Right cardiac atrium (tissue), 5 donors: ENCODE measurements around the gene CPPED1. TPM values are rescaled to one million over a fixed set of nuclear protein-coding genes. Genes with fewer than 3 reads are reported as not detected.

Experiments
- ATAC-seq, 2 donors: fragments of 200-7000 bp; cut with Tn5 transposase; one replicate each; pipeline versions ENCODE4 v1.8.0 to v1.9.1; 2020; ENCODE audit warnings: moderate library complexity in 2 of 2, mild to moderate bottlenecking in 1 of 2
- DNase-seq, 3 donors: peaks; one replicate each; pipeline ENCODE4 v3.0.0-alpha.2; 2020
- H3K27ac ChIP-seq: one replicate; pipeline ENCODE4 v1.5.1; 2013; ENCODE audit warnings: mild to moderate bottlenecking, low read length, control low read depth, moderate library complexity
- H3K27me3 ChIP-seq: one replicate; pipeline ENCODE4 v1.6.1; 2013; ENCODE audit not compliant: control insufficient read depth, insufficient read depth
- H3K4me1 ChIP-seq: one replicate; pipeline ENCODE4 v1.6.1; 2013; ENCODE audit warnings: low read length; ENCODE audit not compliant: control insufficient read depth, insufficient read depth
- H3K4me3 ChIP-seq: one replicate; pipeline ENCODE4 v1.5.1; 2013; ENCODE audit warnings: low read length, control low read depth
- H3K9me3 ChIP-seq: one replicate; pipeline ENCODE4 v1.6.1; 2013; ENCODE audit warnings: low read length; ENCODE audit not compliant: control insufficient read depth
- WGBS: extraction: QIAGEN DNeasy Blood & Tissue Kit; methylation state at CpG from one replicate; pipeline ENCODE4 v1.1.7; 2013; 5-methylcytosine and 5-hydroxymethylcytosine counted together
- intact Hi-C, 4 donors: fragments of 100-400 bp; cut with DNase I; formaldehyde crosslinking; loops; one replicate each; pipeline versions ENCODE4 v1.11.0 to v1.14.0; 2022 to 2023
- polyA plus RNA-seq: library from polyadenylated mRNA; stranded (reverse); fragments of 200-250 nt; gene quantifications from one replicate; pipeline ENCODE4 v1.2.3, GENCODE V29; 2013
- total RNA-seq, 4 donors: library from RNA; stranded (reverse); fragmentation: NEBNext Ultra II Directional; extraction: Animal tissue kit (Norgen Biotek cat#: 25700); gene quantifications; one replicate each; pipeline ENCODE4 v1.2.1, GENCODE V29; 2021
- donor health status: healthy with polysubstance abuse.
- donor health status: DM: no; HTN: yes; CAD: no.
- donor health status: DM: no; HTN: no; CAD: no.
- donor health status: DM: no; HTN: yes; CAD: no; lungs with severe emphysema.
- donor health status: DM: yes; HTN: yes; CAD: no.

The CPPED1 gene
- total and polyA plus RNA-seq, 5 donors: 6.5 to 13.0 (median 11.7) TPM

DNA sequence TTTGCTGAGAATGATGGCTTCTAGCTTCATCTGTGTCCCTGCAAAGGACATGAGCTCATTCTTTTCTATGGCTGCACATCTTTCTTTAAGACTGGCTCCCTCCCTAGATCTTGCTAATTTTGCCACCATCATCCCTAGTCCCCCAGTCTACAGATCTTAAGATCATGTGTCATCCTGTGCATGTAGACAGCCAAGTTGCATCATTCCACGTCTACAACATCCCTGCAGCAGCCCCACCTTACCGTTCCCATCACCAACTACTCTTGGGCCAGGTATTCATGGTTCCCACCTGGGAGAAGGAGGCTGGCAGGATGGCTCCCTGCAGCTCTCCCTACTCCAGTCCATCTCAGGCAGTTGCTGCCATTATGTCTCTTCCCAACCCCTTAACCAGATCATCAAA is 12.3 kb downstream of the CPPED1 start:
- 69% methylated on average over 2 of the region's 2 CpGs for WGBS
- Histone ChIP-seq H3K4me3 (no peak overlapping the region), H3K9me3 (no peaks in the 10 kb centered on the region), H3K27me3 (no peaks in the 10 kb centered on the region), H3K27ac (no peak overlapping the region), H3K4me1 (no peaks in the 10 kb centered on the region)
- no peak for DNase-seq
- intact Hi-C loops: no loop called here
- no peak for ATAC-seq

DNA sequence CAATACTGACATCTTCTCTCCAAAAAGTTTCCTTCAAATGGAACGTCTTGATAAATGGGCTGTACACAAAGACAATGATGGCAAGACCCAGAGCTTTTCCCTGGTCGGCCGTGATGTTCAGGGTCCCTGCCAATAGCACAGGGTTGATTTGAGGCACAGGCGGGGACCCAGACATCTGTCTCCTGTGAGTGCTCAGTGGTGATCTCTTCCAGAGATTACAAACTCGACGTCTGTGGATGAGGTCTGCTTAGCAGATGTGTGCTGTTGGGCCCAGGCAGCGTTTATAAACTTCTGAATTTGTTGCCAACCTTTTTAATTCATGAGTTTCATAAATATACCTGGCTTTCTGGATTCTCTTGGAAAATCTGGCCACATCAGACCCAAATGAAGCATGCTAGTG is 14.9 kb downstream of the CPPED1 start:
- intact Hi-C loops: no loop called here
- Histone ChIP-seq H3K27me3 (no peaks in the 10 kb centered on the region), H3K27ac (no peak overlapping the region), H3K9me3 (peaks cover 2% of the 10 kb centered on the region), H3K4me3 (no peak overlapping the region), H3K4me1 (no peaks in the 10 kb centered on the region)
- ATAC-seq (no peak), DNase-seq (no peak)
- 72% methylated on average over 7 of the region's 7 CpGs for WGBS

DNA sequence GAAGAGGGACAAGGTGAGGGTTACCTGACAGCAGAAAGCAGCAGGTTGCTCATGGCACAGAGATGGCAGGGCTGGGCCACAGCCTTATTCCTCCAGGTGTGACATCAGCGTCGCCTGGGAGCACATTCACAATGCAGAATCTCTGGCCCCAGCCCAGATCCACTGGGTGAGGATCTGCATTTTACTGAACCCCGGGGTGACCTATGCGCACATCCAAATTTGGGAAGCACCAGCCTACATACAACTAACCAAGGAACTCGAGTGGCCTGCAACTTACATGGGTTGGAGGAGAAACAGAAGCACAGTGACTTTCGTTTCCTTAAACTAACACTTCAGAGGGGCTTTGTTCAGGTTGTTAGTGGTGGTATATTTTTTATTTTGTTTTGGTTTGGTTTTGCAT is 17.6 kb downstream of the CPPED1 start:
- Histone ChIP-seq H3K4me1 (no peaks in the 10 kb centered on the region), H3K9me3 (peaks cover 2% of the 10 kb centered on the region), H3K27ac (no peak overlapping the region), H3K27me3 (no peaks in the 10 kb centered on the region), H3K4me3 (no peak overlapping the region)
- ATAC-seq (no peak), DNase-seq (no peak)
- intact Hi-C loops: no loop called here
- 96% methylated on average over 6 of the region's 6 CpGs for WGBS

DNA sequence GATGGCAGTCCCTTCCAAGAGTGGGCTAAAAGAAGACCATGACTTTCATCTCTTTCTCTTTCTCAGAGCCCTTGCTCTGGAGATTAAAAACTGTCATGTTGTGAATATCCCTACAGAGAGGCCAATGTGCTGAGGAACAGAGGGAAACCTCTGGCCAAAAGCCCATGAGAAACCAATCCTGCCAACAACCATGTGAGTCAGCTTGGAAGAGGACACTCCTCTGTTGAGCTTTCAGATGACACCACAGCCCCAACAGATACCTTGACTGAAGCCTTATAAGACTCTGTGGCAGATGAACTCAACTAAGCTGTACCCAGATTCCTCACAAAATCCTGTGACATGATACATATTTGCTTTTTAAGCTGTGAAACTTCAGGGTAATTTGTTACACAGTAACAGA is 19.6 kb downstream of the CPPED1 start:
- intact Hi-C loops: no loop called here
- Histone ChIP-seq H3K9me3 (peaks cover 2% of the 10 kb centered on the region), H3K4me3 (no peak overlapping the region), H3K27ac (no peak overlapping the region), H3K27me3 (no peaks in the 10 kb centered on the region), H3K4me1 (no peaks in the 10 kb centered on the region)
- ATAC-seq: no peak
- DNase-seq: no peak

DNA sequence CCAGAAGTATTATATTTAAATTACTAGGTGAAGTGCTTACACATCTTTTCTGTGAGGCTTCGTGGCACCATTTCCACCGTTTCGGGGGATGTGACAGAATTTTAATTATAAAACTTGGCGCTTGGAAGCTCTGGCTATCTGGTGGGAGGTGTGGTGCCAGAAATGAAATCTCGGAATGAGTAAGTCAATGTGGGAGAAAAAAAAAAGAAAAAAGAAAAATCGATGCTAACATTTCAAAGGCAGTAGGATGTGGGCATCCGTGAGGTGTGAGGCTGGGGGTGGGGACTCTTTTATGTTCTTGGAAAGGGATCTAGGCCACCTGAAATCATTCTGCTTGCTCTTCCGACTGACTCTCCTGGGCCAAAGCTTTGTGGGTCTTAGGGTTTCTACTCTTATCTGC is 21.9 kb downstream of the CPPED1 start:
- H3K9me3 ChIP-seq: peaks cover 2% of the 10 kb centered on the region
- H3K4me3 ChIP-seq: no peak overlapping the region
- intact Hi-C loops: no loop called here
- H3K4me1 ChIP-seq: no peaks in the 10 kb centered on the region
- DNase-seq: no peak
- ATAC-seq: no peak
- no peak overlapping the region for H3K27ac ChIP-seq
- WGBS: 63% methylated on average over 8 of the region's 8 CpGs
- H3K27me3 ChIP-seq: no peaks in the 10 kb centered on the region

DNA sequence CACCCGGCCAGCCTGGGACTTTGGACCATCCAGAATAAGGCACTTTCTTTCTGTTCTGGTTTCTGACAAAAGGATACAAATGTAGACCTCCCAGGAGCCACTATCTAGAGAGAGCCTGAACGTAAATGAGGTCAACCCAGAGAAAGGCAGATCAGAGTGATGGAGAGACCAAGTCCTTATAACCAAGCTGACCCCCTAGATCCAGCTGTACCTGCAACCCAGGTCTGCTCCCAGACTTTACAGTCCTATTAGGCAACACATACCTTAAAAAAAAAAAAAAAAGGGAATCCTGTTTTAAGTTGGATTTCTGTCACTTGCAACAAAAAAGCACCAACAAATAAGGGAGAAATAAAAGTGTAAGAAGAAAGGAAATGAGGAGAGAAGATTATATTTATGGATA is 23.2 kb downstream of the CPPED1 start:
- ATAC-seq (no peak), DNase-seq (no peak)
- Histone ChIP-seq H3K4me1 (no peaks in the 10 kb centered on the region), H3K4me3 (no peak overlapping the region), H3K27ac (no peak overlapping the region), H3K9me3 (peaks cover 2% of the 10 kb centered on the region), H3K27me3 (no peaks in the 10 kb centered on the region)
- intact Hi-C loops: no loop called here
- WGBS: 86% methylated on average over 2 of the region's 2 CpGs

DNA sequence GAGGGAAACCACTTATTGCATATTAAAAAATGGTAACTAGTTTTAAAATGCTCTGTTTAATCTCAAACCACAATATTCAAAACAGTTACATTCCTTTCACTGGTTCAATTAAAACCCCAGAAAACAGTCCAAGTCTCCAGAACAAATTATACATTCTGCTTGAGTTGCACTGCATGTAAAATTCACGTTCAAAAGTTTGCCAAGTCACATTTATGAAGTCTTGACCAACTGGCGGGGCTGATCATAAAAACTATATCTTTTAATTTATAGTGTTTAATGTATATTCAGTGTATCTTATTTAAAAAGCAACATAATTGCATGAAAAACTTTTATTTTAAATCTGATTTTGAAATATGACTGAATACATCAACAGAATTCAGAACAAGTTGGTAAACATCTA is 25.0 kb downstream of the CPPED1 start:
- H3K27ac ChIP-seq: no peak overlapping the region
- no peak overlapping the region for H3K4me3 ChIP-seq
- no peaks in the 10 kb centered on the region for H3K27me3 ChIP-seq
- DNase-seq: no peak
- no peaks in the 10 kb centered on the region for H3K9me3 ChIP-seq
- ATAC-seq: no peak
- intact Hi-C loops: no loop called here
- 97% methylated on average over 2 of the region's 2 CpGs for WGBS
- no peaks in the 10 kb centered on the region for H3K4me1 ChIP-seq

DNA sequence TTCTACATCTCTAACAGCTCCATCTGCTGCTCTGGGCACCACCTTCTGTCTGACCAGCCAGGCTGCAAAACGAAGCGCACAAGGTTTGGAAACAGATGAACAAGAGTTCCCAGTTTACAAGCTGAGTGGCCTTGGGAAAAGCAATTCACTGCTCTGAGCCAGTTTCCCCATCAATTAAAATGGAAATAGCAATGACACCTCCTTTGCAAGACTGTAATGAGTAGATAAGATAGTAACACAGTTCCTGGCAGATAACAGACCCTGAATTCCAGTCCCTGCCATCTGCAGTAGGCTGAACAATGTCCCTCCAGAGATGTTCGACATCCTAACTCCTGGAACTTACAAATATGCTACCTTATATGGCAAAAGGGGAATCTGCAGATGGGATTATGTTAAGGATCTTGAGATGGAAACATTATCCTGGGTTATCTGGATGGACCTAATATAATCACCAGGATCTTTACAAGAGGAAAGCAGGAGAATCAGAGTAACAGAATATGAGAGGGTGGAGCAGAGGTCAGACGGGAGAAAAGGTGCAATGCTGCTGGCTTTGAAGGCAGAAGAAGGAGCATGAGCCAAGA is 27.9 kb downstream of the CPPED1 start:
- intact Hi-C loops: no loop called here
- WGBS: 64% methylated on average over 4 of the region's 4 CpGs

DNA sequence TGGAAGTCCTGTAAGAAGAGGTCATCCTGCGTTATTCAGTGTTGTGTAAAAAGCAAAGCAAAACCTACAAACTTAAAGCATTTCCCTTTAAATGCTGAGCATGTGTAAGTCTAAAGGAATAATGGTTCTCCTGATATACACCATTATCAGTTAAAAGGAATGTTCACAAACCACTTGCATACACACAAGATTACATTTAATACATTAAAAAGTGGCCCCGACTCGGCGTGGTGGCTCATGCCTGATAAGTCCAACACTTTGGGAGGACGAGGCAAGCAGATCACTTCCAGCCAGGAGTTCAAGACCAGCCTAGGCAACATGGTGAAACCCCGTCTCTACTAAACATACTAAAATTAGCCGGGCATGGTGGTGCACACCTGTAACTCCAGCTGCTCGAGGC is 30.5 kb downstream of the CPPED1 start:
- Histone ChIP-seq H3K27ac (no peak overlapping the region), H3K27me3 (no peaks in the 10 kb centered on the region), H3K4me3 (no peak overlapping the region), H3K4me1 (no peaks in the 10 kb centered on the region), H3K9me3 (no peaks in the 10 kb centered on the region)
- intact Hi-C loops: no loop called here
- DNase-seq: no peak
- no peak for ATAC-seq
- WGBS: 77% methylated on average over 8 of the region's 8 CpGs

More for the DNA sequence above, 27.9 kb downstream of the CPPED1 start:
- Histone ChIP-seq H3K9me3 (no peaks in the 10 kb centered on the region), H3K27ac (no peak overlapping the region), H3K4me3 (no peak overlapping the region), H3K4me1 (no peaks in the 10 kb centered on the region), H3K27me3 (no peaks in the 10 kb centered on the region)
- no peak for DNase-seq
- no peak for ATAC-seq

DNA sequence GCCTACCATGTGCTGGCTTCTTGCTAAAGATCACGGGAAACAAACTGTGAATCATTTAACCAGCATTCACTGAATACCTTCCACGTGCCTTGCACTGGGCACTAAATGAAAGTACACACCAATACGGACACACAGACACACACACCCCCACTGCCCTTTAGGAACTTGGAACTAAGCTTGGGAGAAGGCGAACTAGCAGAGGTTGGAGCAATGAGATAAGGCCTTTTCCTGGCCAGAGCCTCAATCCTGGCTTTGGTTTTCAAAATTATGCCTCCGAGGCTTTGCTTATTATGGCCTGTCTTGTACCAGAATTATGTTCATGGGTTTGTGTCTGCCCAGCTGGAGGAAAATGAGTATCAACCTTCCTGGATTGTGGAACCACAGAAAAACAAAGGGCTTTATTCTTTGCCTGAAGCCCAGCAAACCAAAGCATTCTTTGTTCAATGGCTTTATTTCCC is 32.3 kb downstream of the CPPED1 start:
- 58% methylated on average over 5 of the region's 5 CpGs for WGBS
- no peak overlapping the region for H3K27ac ChIP-seq
- H3K27me3 ChIP-seq: no peaks in the 10 kb centered on the region
- ATAC-seq (peak; percentile 69 to 73), DNase-seq (no peak)
- no peak overlapping the region for H3K4me3 ChIP-seq
- no peaks in the 10 kb centered on the region for H3K4me1 ChIP-seq
- intact Hi-C loops: no loop called here
- no peaks in the 10 kb centered on the region for H3K9me3 ChIP-seq

DNA sequence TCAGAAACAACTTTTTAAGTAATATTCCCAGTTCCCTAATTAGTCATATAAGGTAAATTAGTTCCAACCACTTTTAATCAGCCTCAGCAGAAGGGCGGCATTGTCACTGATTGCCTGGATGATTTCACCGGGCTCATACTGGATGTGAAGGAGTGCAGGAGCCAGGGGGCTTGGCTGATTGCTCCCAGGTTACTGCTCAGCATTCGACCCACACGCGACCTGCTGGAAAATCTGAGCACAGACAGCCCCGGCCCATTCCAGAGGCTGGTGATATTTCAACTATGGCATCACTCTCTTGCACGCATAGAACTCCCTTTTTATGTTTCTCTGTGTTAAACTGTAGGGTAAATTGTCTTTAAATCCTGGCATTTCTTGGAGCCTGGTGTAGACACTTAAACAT is 34.2 kb downstream of the CPPED1 start:
- WGBS: 75% methylated on average over 7 of the region's 7 CpGs
- no peak overlapping the region for H3K4me3 ChIP-seq
- DNase-seq: no peak
- H3K27ac ChIP-seq: no peak overlapping the region
- H3K27me3 ChIP-seq: no peaks in the 10 kb centered on the region
- peaks cover 3% of the 10 kb centered on the region for H3K4me1 ChIP-seq
- intact Hi-C loops: no loop called here
- ATAC-seq: no peak
- H3K9me3 ChIP-seq: no peaks in the 10 kb centered on the region

DNA sequence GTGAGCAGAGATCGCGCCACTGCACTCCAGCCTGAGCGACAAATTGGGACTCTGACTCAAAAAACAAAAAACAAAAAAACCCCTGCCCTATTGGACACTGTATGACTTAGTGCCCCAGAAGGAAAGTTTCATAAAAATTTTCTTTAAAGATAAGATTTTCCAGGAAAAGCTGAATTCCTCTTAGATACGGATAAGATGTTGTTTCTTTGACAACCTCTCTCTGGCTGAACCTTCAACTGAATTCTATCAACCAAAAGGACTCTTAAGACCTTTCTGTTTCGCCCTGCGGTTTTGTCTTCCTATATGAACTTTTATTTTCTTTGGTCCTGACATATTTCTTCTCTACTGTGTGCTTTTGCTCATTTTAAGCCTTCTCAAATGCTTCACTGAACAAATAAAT is 35.8 kb downstream of the CPPED1 start:
- no peak for DNase-seq
- Histone ChIP-seq H3K4me3 (no peak overlapping the region), H3K27ac (no peak overlapping the region), H3K4me1 (peaks cover 3% of the 10 kb centered on the region), H3K27me3 (no peaks in the 10 kb centered on the region), H3K9me3 (no peaks in the 10 kb centered on the region)
- intact Hi-C loops: no loop called here
- ATAC-seq: no peak
- 73% methylated on average over 6 of the region's 6 CpGs for WGBS
